SK-N-SH (cell line): ENCODE results near the gene PLSCR3. TPM values are rescaled to one million over a fixed set of nuclear protein-coding genes. Genes with fewer than 3 reads are reported as not detected.

ENCODE experiments used
- CTCF ChIA-PET: fragments of 300-600, 350-600 bp; formaldehyde crosslinking; extraction: SDS; loops from one replicate; lab custom pipeline; 2021; lab: Yijun Ruan, JAX
- POLR2A ChIA-PET: fragments of 350-600 bp; sonication (Branson Sonifier 250); formaldehyde crosslinking; extraction: SDS; loops from one replicate; lab custom pipeline; 2020; ENCODE audit warnings: antibody characterized with exemption, inconsistent platforms; lab: Yijun Ruan, JAX
- DNase-seq: peaks from one replicate; pipeline ENCODE4 v3.0.0; 2012
- H2AFZ ChIP-seq: fragments of 200-600 bp; sonication (generic); 2 replicates; pipeline ENCODE4 v1.8.1; 2016; ENCODE audit warnings: antibody characterized with exemption, mild to moderate bottlenecking, low read depth
- H3F3A ChIP-seq: fragments of 200-600 bp; sonication (generic); replicated peaks from 2 replicates; pipeline ENCODE3; 2016; ENCODE audit warnings: antibody characterized with exemption, mild to moderate bottlenecking; ENCODE audit not compliant: insufficient read depth
- H3K27ac ChIP-seq, 2 experiments: fragments of 200-500 bp in 1 of 2; fragments of 200-600 bp in 1 of 2; sonication (Bioruptor generic) in 1 of 2; sonication (generic), shearing (Covaris generic) in 1 of 2; 2 replicates each; pipeline versions ENCODE4 v1.5.1 to v1.6.1; 2014 to 2016; ENCODE audit warnings: low read depth in 2 of 2, inconsistent platforms in 1 of 2, low read length in 1 of 2, mild to moderate bottlenecking in 1 of 2, mixed read lengths in 1 of 2
- H3K27me3 ChIP-seq: fragments of 200-600 bp; sonication (generic), shearing (Covaris generic); 2 replicates; pipeline ENCODE4 v1.6.1; 2016; ENCODE audit warnings: mixed run types; ENCODE audit not compliant: insufficient read depth
- H3K36me3 ChIP-seq, 2 experiments: fragments of 200-500 bp in 1 of 2; fragments of 200-600 bp in 1 of 2; sonication (Bioruptor generic) in 1 of 2; sonication (generic) in 1 of 2; replicated peaks in 1 of 2; 2 replicates each; pipeline versions ENCODE3 to v1.5.1; 2014 to 2016; ENCODE audit warnings: low read length in 1 of 2, mild to moderate bottlenecking in 1 of 2; ENCODE audit not compliant: insufficient read depth in 2 of 2, control insufficient read depth in 1 of 2
- H3K4me1 ChIP-seq, 2 experiments: fragments of 200-500 bp in 1 of 2; fragments of 200-600 bp in 1 of 2; sonication (Bioruptor generic) in 1 of 2; sonication (generic), shearing (Covaris generic) in 1 of 2; 2 replicates each; pipeline versions ENCODE4 v1.5.1 to v1.6.1; 2014 to 2016; ENCODE audit warnings: low read depth in 1 of 2, low read length in 1 of 2, mixed run types in 1 of 2; ENCODE audit not compliant: insufficient read depth in 2 of 2, control insufficient read depth in 1 of 2
- H3K4me2 ChIP-seq: fragments of 200-600 bp; sonication (generic), shearing (Covaris generic); 2 replicates; pipeline ENCODE4 v1.6.1; 2017; ENCODE audit warnings: mixed run types
- H3K4me3 ChIP-seq, 2 experiments: fragments of 200-500 bp in 1 of 2; fragments of 200-600 bp in 1 of 2; sonication (Bioruptor generic) in 1 of 2; sonication (generic), shearing (Covaris generic) in 1 of 2; 2 replicates each; pipeline versions ENCODE4 v1.5.1 to v1.8.1; 2014 to 2016; ENCODE audit warnings: low read depth in 2 of 2, inconsistent platforms in 1 of 2, low read length in 1 of 2, mild to moderate bottlenecking in 1 of 2, mixed read lengths in 1 of 2, moderate library complexity in 1 of 2
- H3K79me2 ChIP-seq: fragments of 200-600 bp; sonication (generic); 2 replicates; pipeline ENCODE4 v1.8.1; 2017; ENCODE audit warnings: mild to moderate bottlenecking; ENCODE audit not compliant: insufficient read depth
- H3K9ac ChIP-seq: fragments of 200-600 bp; sonication (generic); 2 replicates; pipeline ENCODE4 v1.6.1; 2017; ENCODE audit warnings: mixed run types
- H3K9me2 ChIP-seq: fragments of 200-600 bp; sonication (generic); 2 replicates; pipeline ENCODE4 v1.6.1; 2017; ENCODE audit warnings: mixed run types
- H3K9me3 ChIP-seq: fragments of 200-600 bp; sonication (generic); 2 replicates; pipeline ENCODE4 v1.6.1; 2017; ENCODE audit warnings: mixed run types, mild to moderate bottlenecking, moderate library complexity
- H4K20me1 ChIP-seq: fragments of 200-600 bp; sonication (generic); 2 replicates; pipeline ENCODE4 v1.6.1; 2017; ENCODE audit warnings: mild to moderate bottlenecking, mixed run types; ENCODE audit not compliant: insufficient read depth
- CTCF ChIP-seq: fragments of 200-600 bp; sonication (generic); IDR thresholded peaks from 2 replicates; pipeline ENCODE4 v1.6.1; 2017; ENCODE audit warnings: antibody characterized with exemption, mild to moderate bottlenecking, moderate library complexity
- ELF1 ChIP-seq: IDR thresholded peaks from 2 replicates; pipeline ENCODE4 v1.4.0; 2012
- EP300 ChIP-seq, 2 experiments: IDR thresholded peaks; 2 replicates each; pipeline versions ENCODE4 v1.4.0 to v1.6.1; 2012; ENCODE audit warnings: borderline replicate concordance in 1 of 2, low read depth in 1 of 2, low read length in 1 of 2
- EZH2phosphoT487 ChIP-seq: fragments of 200-600 bp; sonication (generic); IDR thresholded peaks from 2 replicates; pipeline ENCODE4 v1.6.1; 2017; ENCODE audit warnings: low read depth, mixed run types, mild to moderate bottlenecking, antibody characterized with exemption, moderate library complexity, borderline replicate concordance
- GABPA ChIP-seq: IDR thresholded peaks from 2 replicates; pipeline ENCODE4 v1.4.0; 2012; ENCODE audit warnings: low read depth, mild to moderate bottlenecking
- GATA2 ChIP-seq: sonication (generic); formaldehyde crosslinking; IDR thresholded peaks from 2 replicates; pipeline ENCODE4 v1.5.0; 2020; ENCODE audit warnings: mild to moderate bottlenecking, missing genetic modification reagents
- IRF3 ChIP-seq: fragments of 150-350 bp; IDR thresholded peaks from 2 replicates; pipeline ENCODE4 v1.6.1; 2016; ENCODE audit warnings: mild to moderate bottlenecking, low read depth, low read length
- JUND ChIP-seq: IDR thresholded peaks from 2 replicates; pipeline ENCODE4 v1.4.0; 2012
- MAX ChIP-seq: IDR thresholded peaks from 2 replicates; pipeline ENCODE4 v1.4.0; 2012; ENCODE audit warnings: low read depth
- NFIC ChIP-seq: IDR thresholded peaks from 2 replicates; pipeline ENCODE4 v1.4.0; 2012; ENCODE audit warnings: borderline replicate concordance
- PBX3 ChIP-seq: IDR thresholded peaks from 2 replicates; pipeline ENCODE4; 2012
- POLR2AphosphoS5 ChIP-seq: IDR thresholded peaks from 2 replicates; pipeline ENCODE4 v1.6.1; 2012; ENCODE audit warnings: low read depth, low read length
- RAD21 ChIP-seq: IDR thresholded peaks from 2 replicates; pipeline ENCODE4 v1.6.1; 2012; ENCODE audit warnings: mild to moderate bottlenecking, low read length
- RCOR1 ChIP-seq: fragments of 150-350 bp; IDR thresholded peaks from 2 replicates; pipeline ENCODE4 v1.6.1; 2017; ENCODE audit warnings: antibody characterized with exemption, low read length
- RXRA ChIP-seq: IDR thresholded peaks from 2 replicates; pipeline ENCODE4 v1.4.0; 2012; ENCODE audit warnings: low read depth, mild to moderate bottlenecking, borderline replicate concordance
- SMC3 ChIP-seq: IDR thresholded peaks from 2 replicates; pipeline ENCODE4 v1.6.1; 2012; ENCODE audit warnings: low read depth, low read length, improper control_type of control experiment
- USF1 ChIP-seq: IDR thresholded peaks from 2 replicates; pipeline ENCODE4 v1.4.0; 2012; ENCODE audit warnings: low read depth, borderline replicate concordance
- WGBS: methylation state at CpG from one replicate; pipeline ENCODE4 v1.1.6; 2017; ENCODE audit warnings: low lambda C conversion rate; 5-methylcytosine and 5-hydroxymethylcytosine counted together
- polyA plus RNA-seq, 3 experiments: library from polyadenylated mRNA; depleted of rRNA; stranded (reverse); fragments of >200 nt; gene quantifications; 2 replicates each; pipeline ENCODE4 v1.2.3, GENCODE V29; 2012

PLSCR3 gene
- polyA plus RNA-seq, 1 of the 3 experiments (the other 2 are of a cell fraction), result 95.0 TPM

GRCh38 chr17:7356756-7357155 is 37.6 kb downstream of the PLSCR3 start:
- 85% methylated on average over 8 of the region's 8 CpGs for WGBS
- TF ChIP-seq RXRA, result no peak
- no peak for TF ChIP-seq PBX3
- no peak for TF ChIP-seq IRF3
- no peak for TF ChIP-seq JUND
- TF ChIP-seq ELF1, result no peak
- no peak for TF ChIP-seq MAX
- no peak for TF ChIP-seq USF1
- no peak for TF ChIP-seq RCOR1
- no peak for TF ChIP-seq GATA2 (CRISPR knock-in tag)
- TF ChIP-seq NFIC, result no peak
- no peak for TF ChIP-seq POLR2AphosphoS5
- TF ChIP-seq GABPA, result no peak
- no peak for TF ChIP-seq CTCF
- TF ChIP-seq SMC3, result no peak
- TF ChIP-seq EZH2phosphoT487, result no peak
- TF ChIP-seq EP300 (IDR thresholded peaks at IDR 0.05; ENCODE audit: borderline replicate concordance in 1 of 2, low read depth in 1 of 2, low read length in 1 of 2), result no peak
- TF ChIP-seq RAD21, result no peak
- CTCF ChIA-PET, result interaction anchor here (0.6 to 5.2 kb wide), 43 partner anchors 8 to 331 kb away, joined by 3 to 52 read pairs (median 5); partner anchors contain the start of genes FGF11, NLGN2, PLSCR3 and SENP3

More at GRCh38 chr17:7356756-7357155, 37.6 kb downstream of the PLSCR3 start:
- Histone ChIP-seq H3K36me3 (no peaks in the 10 kb centered on the region), H3K9ac (no peak overlapping the region), H3K27ac (no peak overlapping the region), H4K20me1 (no peaks in the 10 kb centered on the region), H3K4me2 (no peak overlapping the region), H3K9me2 (no peaks in the 10 kb centered on the region), H3K4me1 (peaks cover 13 to 37% of the 10 kb centered on the region in 2 experiments; a peak in 2 of 4 replicates), H3F3A (no peaks in the 10 kb centered on the region), H3K9me3 (no peaks in the 10 kb centered on the region), H3K27me3 (no peaks in the 10 kb centered on the region), H3K79me2 (peaks cover 27% of the 10 kb centered on the region), H3K4me3 (no peak overlapping the region), H2AFZ (no peak overlapping the region)
- no peak for DNase-seq
- POLR2A ChIA-PET, result interaction anchor here (0.9 kb wide), 1 partner anchor 80 kb away, joined by 3 read pairs; no protein-coding TSS in a partner anchor
